Medulla oblongata (tissue), 1 donor: ENCODE results near the gene TCP11L2.
"Not testable (repeated sequence)": the region's sequence is repeated elsewhere in the genome, so short reads cannot be mapped to it uniquely, and the experiment has no call there.

Experiments used
- DNase-seq: peaks from one replicate; pipeline ENCODE4 v3.0.0-alpha.2; 2015; ENCODE audit errors: extremely low spot score

The TCP11L2 gene

GRCh38 chr12:106343214-106343528 is 40.6 kb downstream of the TCP11L2 start:
- DNase-seq, result no peak

GRCh38 chr12:106344131-106344530 is 41.6 kb downstream of the TCP11L2 start:
- no peak for DNase-seq

DNA sequence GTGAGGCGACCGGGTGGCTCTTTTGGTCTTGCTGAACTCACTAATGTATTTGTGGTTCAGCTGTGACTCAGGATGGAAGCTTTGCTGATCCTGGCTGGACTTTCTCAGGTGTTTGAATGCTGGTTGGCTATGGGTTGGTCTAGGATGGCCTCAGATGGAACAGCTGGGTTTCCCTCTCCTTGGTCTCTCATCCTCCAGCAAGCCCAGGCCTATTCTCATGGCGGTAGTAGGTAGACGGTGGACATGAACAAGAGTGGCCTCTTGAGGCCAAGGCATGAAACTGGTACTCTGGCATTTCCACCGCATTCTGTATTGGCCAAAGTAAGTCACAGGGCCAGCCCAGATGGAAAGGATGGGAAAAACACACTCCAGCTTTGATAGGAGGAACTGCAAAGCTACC is 43.2 kb downstream of the TCP11L2 start:
- DNase-seq, result peak; percentile 74

GRCh38 chr12:106348411-106348810 is 45.9 kb downstream of the TCP11L2 start:
- DNase-seq, result no peak

- no peak for DNase-seq
These were observed 50.6 kb downstream of the TCP11L2 start for GRCh38 chr12:106353175-106353574.

- DNase-seq, result peak; percentile 97
These were observed 55.2 kb downstream of the TCP11L2 start, which contains the start of gene POLR3B for GRCh38 chr12:106357549-106358395. TSS of gene POLR3B (plus strand) at chr12:106357748. CDS start at chr12:106357880, 132 bp downstream.

- DNase-seq, result no peak
These were observed 56.1 kb downstream of the TCP11L2 start for GRCh38 chr12:106358396-106359241.

- DNase-seq, result no peak
These were observed 57.3 kb downstream of the TCP11L2 start for GRCh38 chr12:106359646-106360399.

DNA sequence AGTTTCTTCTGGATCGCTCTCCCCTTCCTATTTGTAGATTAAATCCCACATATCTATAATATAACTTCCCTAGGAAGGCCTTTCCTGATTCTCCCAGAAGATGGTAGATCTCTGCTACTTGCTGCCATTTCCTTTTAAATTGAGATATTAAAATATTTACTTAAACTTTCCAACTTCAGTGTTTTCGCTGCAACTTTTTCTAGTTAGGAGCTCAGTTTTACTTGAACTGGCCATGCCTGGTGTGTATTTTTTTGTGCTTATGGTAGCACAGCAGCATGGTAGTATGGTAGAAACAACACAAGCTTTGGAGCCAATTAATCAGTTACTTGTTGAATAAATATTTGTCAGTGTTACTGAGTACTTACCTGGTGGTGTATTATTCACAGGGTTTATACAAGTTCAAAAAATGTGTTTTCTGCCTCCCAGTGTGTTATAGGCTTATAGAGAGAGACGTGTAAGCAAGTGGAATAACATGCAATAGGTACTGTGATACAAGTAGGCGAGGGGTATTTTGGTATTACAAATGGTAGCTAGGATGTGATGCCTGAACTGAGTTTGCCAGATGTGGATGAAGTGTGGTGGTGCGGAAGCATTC is 58.0 kb downstream of the TCP11L2 start:
- no peak for DNase-seq

GRCh38 chr12:106362971-106363370 is 60.4 kb downstream of the TCP11L2 start:
- no peak for DNase-seq

DNA sequence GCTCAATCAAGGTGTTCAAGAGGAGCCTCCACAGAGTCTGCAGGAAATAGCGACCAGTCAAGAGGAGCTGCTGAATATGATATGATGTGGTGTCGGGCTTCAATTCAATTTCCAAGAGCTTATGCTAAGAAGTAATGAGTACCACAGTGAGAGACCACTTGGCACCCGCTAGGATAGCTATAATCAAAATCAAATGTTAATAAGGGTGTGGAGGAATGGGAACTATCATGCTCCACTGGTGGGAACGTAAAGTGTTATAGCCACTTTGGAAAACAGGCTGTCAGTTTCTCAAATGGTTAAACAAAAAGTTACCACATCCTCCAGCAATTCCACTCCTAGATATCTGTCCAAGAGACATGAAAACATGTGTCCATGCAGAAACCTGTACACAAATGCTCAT is 61.7 kb downstream of the TCP11L2 start:
- no peak for DNase-seq

DNA sequence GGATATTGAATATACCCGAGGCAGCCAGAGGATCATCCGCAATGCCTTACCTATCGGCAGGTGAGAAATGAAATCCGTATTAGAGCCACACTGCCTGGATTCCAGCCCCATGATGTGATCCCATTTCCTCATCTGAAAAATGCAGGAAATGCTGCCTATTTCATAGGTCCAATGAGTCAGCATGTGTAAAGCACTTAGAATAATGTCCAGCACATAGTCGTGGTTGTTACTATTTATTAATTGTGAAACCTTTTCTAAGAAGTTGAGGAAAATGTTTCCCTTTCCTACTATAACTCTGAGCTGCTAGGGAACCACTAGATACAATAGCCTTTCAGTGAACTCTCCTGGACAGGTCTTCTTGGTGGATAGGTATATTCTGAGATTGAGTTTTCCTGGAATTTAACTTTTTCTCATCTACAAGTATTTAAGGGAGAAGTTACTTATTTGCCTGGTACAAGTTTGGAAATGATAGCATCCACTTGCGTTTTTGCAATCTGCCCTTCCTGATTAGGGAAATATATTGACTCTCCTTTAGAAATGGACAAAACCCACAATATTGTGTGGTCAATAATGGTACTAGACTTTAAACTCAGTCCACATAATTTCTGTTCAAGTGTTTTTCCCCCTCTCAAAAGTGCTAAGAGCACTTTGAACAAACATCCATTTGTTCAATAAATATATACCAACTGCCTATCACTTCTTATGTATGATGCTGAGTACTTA is 67.3 kb downstream of the TCP11L2 start:
- no peak for DNase-seq

DNA sequence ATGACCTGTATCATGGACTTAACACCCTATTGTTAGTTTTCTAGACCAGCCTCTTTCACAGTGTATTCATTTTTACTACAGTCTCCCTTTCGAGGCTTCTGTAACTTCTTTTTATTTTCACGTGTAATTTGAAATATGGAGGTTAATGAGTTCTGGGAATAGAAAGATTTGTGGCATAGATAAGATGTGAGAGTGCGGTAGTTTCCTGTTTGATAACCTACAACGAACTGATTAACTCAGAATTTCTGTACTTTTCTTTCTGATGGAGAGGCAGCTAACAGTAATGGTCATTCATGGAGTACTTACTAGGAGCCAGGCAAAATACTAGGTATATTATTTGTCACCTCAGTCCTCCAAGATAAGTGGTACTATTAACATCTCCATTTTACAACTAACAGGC is 76.3 kb downstream of the TCP11L2 start:
- DNase-seq, result no peak

DNA sequence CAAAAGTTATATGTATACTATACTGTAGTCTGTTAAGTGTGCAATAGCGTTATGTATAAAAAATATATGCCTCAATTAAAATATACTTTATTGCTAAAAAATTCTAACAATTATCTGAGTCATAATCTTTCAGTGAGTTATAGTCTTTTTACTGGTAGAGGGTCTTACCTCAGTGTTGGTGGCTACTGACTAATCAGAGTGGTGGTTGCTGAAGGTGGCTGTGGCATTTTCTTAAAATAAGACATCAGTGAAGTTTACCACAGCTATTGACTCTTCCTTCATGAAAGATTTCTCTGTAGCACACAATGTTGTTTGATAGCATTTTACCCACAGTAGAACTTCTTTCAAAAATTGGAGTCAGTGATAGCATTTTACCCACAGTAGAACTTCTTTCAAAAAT is 78.4 kb downstream of the TCP11L2 start:
- DNase-seq, result no peak

GRCh38 chr12:106381866-106382265 is 79.3 kb downstream of the TCP11L2 start:
- not testable (repeated sequence) for DNase-seq

DNA sequence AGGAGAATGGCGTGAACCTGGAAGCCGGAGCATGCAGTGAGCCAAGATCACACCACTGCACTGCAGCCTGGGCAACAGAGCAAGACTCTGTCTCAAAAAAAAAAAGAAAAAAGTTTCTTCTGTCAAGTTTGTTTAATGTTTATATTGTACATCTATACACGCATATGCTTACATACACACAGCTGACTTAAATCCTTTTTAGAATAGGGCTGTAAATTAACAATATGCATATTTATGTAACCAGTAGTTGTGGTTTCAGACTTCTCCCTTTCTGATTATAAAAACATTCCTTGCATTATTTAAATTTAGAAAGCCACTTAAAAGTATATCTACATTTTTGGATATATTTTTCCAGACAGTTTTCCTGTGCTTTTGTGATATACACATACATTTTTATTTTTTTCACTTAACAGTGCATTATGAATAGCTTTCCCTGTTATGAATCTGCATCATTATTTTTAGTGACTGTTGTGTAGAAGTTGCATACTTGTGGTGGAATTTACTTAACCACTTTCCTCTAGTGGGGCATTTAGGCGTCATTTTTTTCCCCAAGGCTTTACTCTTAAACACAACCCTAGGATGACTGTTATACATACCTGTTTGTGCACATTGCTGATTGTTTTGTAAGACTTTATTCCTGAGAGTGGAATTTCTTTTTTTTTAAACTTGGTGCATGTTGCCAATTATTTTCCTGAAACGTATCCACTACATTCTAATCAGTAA is 84.4 kb downstream of the TCP11L2 start:
- DNase-seq, result no peak

GRCh38 chr12:106387848-106388377 is 85.4 kb downstream of the TCP11L2 start:
- DNase-seq, result no peak

DNA sequence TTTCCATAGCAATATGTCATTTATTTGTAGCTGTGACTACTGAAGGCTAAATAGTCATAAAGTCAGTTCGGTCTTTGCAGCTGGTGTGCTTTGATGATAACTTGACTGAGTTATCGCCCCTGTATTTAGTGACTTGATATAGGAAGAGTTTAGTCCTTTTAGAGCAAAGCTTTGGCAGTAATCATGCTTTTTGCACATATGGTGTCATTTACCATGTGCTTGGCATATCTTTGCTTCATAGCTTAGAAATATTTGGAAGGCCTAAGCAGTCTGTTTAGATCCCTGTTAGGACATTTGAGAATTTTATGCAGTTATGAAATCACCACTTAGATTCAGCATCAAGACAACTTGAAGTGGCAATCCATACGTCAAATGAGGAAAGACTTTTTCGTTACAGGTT is 86.6 kb downstream of the TCP11L2 start:
- no peak for DNase-seq

- no peak for DNase-seq
These were observed 90.2 kb downstream of the TCP11L2 start for GRCh38 chr12:106392759-106393158.
